Measurements from ENCODE around the gene ANTXRL.

GRCh38 chr10:46245381-46245900, 41.4 kb upstream of the ANTXRL start:
- TF ChIP-seq STAT1 (IDR thresholded peaks at IDR 0.05; ENCODE audit: unreplicated experiment) = no peak
- TF ChIP-seq POLR2AphosphoS5 (IDR thresholded peaks at IDR 0.05; ENCODE audit: low read depth) = no peak
- no peak for TF ChIP-seq CTCF (conservative IDR thresholded peaks at IDR 0.05; ENCODE audit: low read depth in 2 of 2)
- no peak for TF ChIP-seq EZH2 (IDR thresholded peaks at IDR 0.05; ENCODE audit: low read depth, unreplicated experiment)
- TF ChIP-seq EZH2phosphoT487 (IDR thresholded peaks at IDR 0.05; ENCODE audit: unreplicated experiment) = no peak
- TF ChIP-seq CREB1 (CRISPR knock-in tag; IDR thresholded peaks at IDR 0.05; ENCODE audit: low read depth) = no peak

All from GM23338 (cell line).